Measurements from ENCODE around the gene ZNF18.

The ZNF18 gene, protein sequence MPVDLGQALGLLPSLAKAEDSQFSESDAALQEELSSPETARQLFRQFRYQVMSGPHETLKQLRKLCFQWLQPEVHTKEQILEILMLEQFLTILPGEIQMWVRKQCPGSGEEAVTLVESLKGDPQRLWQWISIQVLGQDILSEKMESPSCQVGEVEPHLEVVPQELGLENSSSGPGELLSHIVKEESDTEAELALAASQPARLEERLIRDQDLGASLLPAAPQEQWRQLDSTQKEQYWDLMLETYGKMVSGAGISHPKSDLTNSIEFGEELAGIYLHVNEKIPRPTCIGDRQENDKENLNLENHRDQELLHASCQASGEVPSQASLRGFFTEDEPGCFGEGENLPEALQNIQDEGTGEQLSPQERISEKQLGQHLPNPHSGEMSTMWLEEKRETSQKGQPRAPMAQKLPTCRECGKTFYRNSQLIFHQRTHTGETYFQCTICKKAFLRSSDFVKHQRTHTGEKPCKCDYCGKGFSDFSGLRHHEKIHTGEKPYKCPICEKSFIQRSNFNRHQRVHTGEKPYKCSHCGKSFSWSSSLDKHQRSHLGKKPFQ

DNA sequence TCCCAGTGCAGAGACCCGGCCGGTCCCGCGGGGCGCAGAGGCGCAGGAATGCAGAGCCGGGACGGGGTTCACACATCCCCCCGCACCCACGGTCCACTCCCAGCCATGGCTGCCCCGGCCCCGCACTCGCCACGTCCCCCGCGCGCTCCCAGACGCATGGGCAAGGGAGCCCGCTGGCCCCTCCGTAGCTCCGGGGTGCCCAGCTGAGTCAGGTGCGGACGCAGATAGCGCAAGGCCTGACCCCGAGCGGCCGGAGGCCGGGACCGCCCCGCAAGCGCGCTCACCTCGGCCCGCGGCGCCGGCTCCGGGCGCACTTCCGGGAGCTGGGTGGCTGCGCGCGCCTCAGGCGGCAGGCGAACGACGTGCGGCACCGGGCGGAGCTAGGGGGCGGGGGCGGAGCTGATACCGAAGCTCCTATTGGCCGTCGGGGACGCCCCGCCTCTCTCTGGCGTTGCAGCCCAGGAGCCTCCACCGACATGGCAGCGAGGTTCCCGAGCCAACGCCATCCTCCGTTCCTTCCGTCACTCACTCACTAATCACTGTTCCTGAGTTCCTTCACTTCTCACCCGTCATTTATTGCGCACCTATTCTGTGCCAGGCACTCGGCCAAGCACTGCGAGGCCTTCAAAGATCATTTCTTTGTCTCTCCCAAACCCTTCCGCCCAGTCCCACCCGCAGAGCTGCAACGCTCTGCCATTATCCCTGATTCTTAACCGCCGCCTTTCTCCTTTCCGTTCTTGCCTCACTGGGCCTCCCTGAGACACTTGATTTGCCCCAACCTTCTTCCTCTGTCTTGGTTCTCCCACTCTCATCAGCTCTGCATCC lies at the start of gene ZNF18:
TSS of gene ZNF18 (minus strand) at position 329 of the 825 bp plus-strand sequence. CDS start 4,646 bp downstream, outside the sequence.
- DNase-seq (ENCODE audit: low read depth): peak; percentile 65

DNA sequence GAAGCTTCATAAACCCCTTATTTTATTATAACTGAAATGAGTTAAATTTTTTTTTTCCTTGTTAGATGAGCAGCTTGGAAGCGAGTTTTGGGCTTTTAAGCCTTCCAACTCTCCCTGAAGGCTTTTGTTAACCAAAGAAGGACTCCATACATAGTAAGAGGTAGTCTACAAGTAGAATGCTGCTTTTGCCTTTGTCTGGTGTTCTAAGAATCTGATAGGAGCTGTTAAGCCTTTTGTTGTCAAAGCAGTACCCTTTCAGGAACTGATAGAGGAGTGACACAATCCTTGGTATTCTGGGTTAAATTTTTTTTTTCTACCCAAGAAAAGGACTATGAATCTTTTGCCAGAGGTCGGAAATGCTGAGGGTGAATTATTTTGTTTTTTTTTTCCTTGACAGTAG lies 49.5 kb upstream of the ZNF18 start:
- DNase-seq (ENCODE audit: low read depth): no peak

DNA sequence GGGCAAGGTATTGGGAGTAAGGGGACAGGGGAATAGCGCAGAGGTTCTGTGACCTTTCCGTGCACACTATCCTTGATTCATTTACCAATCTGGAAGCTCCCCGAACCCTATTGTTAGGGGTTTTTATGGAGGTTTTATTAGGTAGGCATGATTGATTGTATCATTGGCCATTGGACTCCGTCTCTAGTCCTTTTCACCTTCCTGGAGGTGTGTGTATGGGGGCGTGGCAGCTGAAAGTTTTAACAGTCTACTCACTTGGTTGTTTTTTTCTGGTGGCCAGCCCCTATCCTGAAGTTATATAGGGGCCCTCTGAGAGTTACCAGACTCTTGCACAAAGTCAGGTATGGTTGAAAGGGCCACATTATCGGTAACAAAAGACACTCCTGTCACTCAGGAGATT lies 46.4 kb upstream of the ZNF18 start:
- no peak for DNase-seq (ENCODE audit: low read depth)

DNA sequence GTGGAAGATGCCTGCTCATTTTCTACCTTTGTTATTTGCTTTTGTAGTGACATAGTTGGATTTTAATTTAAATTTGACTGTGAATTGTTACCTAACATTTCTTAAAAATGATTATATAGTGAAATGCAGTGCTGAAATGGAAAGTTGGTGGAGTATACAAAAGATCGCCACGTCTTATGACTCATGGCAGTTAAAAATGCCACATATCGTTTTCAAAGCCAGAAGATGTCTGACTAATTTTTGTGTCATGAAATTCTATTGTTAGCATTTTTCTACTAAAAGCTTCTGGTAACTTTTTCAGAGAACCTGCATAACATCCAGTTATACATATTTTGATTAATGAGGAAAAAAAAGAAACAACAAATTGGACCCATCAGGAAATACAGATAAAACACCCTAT lies 44.0 kb upstream of the ZNF18 start:
- peak; percentile 60 for DNase-seq (ENCODE audit: low read depth)

DNA sequence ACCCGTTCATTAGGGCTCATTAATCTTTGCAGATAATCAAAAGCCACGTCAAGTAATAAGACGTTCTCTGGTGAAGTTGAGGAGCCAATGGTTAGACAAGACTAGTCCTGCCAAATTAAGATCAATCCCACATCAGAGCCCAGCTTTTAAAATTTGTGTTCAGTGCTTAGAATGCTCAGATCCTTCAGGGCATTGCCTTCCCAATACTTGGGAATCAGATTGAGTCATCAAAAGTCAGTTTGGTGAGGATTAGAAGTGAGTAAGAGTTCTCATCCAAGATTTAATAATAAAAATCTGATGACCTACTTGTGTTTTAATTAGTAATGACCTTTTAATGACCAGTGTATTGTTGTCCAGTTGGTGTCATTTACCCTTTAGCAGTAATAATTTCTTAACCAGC lies 43.2 kb upstream of the ZNF18 start:
- no peak for DNase-seq (ENCODE audit: low read depth)

DNA sequence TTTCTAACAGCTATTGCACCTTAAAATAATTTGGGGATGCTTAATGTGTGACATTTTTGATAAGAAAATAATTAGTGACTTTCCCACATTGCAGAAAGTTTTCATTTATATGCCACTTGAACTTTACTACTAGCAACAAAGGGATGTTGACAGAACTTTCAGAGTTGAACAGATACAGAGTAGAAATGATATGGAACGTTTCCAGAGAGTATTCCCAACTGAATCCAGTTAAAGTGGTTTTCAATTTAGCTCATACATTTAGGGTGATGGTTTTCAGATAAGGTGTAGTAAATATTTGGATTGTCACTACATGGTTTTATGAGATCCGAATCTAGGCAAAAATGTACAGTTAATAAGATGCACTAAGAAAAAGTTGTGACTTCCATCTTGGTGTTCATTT lies 40.7 kb upstream of the ZNF18 start:
- DNase-seq (ENCODE audit: low read depth): no peak

DNA sequence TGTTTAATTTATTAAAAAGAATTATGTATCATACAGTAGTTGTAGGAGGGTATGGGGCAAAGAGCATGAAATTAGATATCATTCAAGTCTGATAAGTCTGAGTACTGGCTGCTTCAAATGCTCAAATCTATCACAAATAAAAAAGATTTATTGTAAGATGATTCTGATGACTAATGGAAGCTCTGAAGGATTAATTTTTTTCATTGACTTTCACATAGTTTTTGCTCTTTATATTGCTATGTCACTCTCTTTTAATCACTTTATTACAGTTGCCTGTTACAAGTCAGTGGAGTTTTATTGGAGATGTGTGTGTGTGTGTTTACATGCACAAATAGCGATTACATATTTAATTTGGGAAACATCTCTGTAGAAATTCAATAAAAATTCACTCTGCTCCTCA lies 38.4 kb upstream of the ZNF18 start:
- DNase-seq (ENCODE audit: low read depth): no peak

DNA sequence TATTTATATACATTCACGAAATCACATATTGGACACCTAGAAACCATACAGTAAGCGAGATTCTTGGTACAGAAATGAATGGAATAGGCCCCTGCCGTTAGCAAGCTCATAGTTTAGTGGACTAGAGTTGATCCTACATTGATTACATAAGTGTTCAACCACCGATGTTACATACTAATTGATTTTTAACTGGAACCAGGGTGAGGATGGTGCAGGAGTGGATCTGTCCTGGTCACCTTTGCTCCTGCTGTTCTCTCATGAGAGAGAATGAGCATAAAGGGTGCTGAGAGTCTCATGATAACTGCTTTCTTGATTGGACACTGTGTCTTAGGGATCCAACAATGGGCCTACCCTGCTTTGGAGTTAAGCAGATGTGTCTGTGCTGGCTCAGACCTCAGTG lies 37.3 kb upstream of the ZNF18 start:
- DNase-seq (ENCODE audit: low read depth): no peak

DNA sequence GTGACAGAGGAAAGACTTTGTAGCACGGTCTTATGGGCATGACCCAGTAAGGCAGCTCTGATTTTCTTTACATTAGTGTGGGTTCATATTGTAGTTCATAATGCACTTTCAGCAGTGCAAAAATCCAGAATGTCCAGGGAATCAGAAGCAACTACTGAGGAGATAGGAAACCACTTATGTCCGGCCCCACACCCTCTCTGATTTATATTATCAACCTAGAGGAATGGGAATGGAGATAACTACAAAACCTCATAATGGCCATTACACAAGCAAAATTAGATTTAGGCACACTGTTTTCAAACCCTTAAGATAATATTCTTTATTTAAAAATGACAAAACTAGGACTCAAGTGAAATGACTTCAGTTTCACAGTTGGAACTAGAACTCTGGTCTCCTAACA lies 31.3 kb upstream of the ZNF18 start:
- DNase-seq (ENCODE audit: low read depth): no peak

DNA sequence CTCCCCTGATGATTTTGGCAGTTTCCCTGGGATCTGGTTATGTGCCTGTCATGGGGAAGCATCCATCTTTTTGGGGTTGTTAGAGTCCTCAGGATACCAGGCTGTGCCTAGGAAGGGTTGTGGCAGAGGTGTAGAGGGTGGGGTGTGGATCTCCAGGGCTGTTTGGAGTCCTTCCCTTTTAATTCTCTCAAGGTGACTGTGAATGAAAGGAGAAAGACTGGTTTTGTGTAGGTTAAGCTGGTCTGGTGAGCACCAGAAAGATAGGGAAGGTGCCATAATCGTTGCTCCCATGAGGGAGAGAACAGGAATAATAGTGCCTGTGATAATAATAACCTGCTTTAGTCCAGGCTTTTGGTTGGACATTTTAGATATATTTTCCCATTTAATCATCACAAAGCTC lies 30.4 kb upstream of the ZNF18 start:
- DNase-seq (ENCODE audit: low read depth): no peak

DNA sequence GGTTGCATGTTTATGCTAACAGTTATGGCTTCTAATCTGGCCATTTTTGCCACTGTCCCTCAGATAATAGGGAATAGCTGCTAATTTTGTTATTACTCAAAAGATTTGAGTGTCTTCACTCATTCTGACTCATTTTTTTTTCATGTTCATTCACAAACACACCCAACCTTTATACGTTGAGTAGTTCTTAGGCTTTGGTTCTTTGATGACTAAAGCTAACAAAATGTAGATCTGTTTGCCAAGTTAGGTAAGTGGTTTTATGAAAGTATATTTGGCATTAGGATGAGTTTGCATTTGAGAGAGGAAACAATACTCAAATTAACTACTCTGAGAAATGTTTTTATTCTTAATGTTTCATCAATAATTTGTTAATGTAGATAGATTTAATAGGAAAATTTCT lies 27.1 kb upstream of the ZNF18 start:
- DNase-seq (ENCODE audit: low read depth): peak; percentile 66

DNA sequence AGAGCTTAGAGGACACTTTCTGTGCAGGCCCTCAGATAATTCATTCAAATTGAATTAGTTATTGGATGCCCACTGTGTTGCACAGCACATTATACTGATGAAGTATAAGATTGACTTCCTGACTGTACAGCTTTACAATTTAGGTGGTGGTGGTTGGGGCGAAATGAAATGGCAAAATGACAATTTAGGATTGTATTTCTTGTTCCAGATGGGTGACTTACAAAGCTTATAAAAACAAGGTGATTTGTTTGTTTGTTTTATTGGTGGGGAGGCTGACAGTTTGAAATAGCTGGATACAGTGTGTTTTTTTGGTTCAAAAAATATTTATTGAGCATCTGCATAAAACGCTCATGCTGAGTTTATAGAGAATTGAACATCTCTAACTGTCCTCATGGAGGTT lies 25.0 kb upstream of the ZNF18 start:
- no peak for DNase-seq (ENCODE audit: low read depth)

DNA sequence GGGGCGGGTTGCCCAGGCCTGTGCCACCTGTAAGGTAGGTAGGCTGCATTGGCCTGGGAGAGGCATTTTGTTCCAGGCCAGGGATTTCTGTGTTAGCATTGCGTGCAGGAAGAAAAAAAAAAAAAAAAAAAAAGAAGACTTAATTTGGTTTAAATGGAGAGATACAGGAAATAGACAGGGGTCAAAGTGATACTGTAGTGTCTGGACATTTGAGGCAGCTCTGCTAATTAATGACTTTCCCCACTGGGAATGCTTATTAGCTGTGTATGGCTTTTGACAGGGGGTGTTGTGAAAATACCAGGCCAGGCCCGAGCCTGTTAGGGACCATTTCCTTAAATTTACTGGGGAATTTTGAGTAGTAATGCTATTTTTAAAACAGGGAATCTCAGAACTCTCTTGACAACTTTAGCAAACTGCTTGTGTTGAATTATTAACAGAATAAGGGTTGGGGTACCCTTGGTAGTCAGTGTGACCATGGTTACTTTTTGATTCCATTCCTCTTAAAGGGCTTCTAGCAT lies 24.4 kb upstream of the ZNF18 start:
- DNase-seq (ENCODE audit: low read depth): no peak

DNA sequence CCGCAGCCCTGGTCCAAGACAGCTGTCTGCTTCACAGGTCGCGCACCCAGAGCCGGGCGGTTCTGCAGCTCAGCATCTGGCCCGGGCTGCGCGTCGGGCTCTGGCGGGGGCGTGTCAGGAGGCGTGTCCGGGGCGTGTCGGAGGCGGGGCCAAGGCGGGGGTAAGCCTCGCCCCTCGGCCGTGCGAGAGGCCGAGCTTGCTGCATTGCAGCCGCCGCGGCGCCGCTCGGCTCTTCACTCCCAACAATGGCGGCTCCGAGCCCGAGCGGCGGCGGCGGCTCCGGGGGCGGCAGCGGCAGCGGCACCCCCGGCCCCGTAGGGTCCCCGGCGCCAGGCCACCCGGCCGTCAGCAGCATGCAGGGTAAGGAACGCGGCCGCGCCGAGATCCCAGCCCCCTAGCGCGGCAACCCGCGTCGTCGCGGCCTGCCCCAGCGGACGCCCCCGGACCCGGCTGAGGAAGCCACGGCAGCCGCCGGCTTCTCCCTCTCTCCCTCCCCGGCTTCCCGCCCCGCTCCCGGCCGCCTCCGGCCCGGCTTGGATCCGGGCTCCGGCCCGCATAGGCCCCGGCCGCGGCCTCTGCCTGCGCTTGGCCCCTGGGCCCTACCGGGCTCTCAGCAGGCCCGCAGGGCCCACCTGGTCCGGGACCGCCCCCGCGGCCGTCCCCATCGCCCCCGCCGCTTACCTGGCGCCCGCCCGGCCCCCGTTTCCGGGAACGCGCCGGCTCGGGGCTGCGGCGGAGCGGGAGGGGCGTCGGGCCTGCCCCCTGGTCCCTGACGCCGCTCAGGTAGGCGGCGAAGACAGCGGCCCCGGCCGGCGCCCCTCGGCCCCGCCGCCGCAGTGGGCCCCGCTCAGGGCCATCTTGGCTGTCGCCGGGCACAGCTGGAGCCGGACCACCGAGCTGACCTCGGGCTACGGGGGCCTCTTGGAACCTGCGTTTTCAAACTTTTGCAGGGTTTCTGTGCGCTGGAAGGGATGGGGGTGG lies 23.7 kb upstream of the ZNF18 start, which contains the start of gene MAP2K4:
TSS of gene MAP2K4 (plus strand) at position 236 of the 981 bp plus-strand sequence. CDS start at position 246, 10 bp downstream.
- DNase-seq (ENCODE audit: low read depth): peak; percentile 45

DNA sequence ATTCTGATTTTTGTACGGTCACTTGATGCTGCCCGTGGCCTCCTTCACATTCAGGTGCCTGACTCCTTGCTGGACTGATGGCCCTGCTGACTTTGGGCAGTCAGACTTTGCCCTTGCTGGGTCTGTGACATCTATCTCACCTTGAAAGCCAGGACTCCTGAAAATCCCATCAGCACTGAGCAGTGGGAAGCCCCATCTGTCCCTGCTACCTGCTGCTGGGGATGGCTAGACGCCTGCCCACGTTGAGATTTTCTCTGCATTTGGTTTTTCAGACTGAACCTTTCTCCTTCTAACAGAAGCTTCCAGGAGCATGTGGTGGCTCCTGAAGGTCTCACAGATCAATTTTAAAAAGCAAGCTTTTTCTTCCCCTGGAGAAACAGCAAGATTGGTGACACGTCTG lies 10.2 kb upstream of the ZNF18 start:
- DNase-seq (ENCODE audit: low read depth): no peak

DNA sequence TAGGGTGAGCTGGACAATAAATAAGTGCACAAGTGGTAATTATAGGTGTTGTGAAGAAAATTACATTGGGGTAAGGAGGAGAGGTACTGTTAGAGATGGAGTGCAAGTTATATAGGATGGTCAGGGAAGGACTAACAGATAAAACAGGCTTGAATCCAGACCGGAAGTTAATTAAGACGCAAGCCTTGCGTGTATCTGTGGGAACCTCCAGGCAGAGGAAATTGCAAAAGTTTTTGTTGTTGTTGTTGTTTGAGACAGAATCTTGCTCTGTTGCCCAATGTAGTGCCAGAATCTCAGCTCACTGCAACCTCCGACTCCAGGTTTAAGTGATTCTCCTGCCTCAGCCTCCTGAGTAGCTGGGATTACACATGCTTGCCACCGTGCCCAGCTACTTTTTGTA lies 2.4 kb upstream of the ZNF18 start:
- DNase-seq (ENCODE audit: low read depth): no peak

DNA sequence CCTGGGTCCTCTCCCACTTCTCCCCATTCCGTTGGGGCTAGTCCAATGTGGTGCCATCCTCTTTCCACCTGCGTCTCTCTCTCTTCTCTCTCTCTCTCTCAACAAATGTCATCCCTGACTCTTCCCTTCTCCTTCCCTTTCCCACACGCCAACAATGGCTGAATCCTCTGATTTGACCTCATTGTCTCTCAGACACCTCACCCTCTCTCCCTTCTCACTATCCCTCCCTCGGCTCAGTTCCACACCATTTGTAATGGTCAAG lies 628 bp upstream of the ZNF18 start:
- no peak for DNase-seq (ENCODE audit: low read depth)

DNA sequence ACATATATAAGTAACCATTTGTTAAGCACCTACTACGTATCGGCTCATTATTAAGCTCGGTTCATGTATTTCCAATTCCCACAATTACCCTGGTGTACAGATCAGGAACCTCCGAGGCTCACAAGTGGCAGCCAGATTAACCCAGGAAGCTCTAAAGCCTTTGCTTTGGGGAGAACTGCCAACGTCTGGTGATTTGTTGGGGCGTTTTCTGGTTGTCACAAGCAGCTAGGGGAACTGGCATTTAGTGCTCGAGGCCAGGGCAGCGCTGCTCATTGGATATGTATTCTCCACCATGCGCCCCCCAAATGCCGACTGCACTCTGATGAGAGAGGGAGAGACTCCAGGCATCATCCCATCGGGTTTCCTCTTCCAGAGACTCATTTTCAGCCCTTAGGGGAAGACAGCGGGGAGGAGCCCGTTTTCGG lies 541 bp downstream of the ZNF18 start:
- DNase-seq (ENCODE audit: low read depth): peak; percentile 29

DNA sequence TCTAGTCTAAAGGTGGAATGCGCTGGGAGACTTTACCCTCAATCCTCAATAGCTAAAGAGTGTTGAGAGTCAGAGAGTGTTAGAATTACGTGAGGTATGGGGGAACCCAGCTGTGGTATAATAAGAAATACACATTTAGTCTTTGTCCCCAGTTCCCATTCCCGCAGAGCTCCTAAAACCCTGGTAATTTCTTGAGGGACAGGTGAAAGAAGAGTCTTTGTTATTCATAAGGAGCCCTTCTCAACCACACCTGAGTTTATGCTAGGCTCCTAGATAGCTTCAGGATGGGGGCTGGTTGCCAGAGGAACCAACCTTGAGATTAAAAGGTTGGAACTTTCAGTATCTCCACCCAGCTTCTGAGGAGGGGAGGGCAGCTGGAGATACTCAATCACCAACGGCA lies 5.8 kb downstream of the ZNF18 start:
- no peak for DNase-seq (ENCODE audit: low read depth)

DNA sequence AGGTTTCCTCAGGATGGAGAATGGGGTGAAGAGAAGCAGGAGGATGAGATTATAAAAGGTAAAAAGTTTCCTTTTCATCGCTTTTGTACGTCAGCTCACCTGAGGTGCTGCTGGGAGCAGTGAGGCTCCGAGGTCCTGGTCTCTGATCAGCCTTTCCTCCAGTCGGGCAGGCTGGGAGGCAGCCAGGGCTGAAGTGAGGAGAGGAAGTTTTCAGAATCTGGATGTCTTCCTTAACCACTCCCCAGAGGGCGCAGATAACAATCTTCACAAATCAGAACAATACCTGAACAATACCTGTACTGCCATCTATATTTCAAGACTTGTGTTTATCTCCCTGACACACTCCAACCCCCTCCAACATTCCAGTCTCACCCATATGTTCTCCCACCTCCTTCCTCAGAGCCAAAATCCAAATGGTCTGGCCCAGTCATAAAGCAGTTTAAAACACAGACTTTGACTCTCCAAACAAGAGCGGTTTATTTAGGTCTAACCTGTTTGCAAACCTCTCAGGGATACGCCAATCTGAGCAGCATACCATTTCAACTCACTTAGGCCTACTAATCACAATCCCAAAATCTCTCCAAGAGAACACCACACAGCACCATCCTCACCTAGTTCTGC lies 6.8 kb downstream of the ZNF18 start:
- DNase-seq (ENCODE audit: low read depth): no peak

DNA sequence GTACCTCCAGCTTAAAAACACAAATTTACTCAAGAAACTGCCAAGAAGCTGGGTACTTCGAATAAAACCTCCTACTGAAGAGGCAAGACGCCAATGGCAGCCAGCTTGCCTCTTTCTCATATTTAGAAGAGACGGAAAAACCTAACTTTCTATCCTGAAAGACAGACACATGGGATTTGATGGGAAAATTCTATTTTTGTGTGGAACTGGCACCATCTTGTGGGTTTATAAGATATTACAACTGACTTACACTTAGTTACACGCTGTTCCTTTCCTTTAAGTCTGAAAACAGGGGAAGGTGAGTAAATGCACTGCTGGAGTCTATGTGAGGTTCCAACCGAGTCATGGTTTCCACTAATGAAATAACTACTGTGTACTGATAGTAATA lies 10.3 kb downstream of the ZNF18 start:
- peak; percentile 18 for DNase-seq (ENCODE audit: low read depth)

Data from HS-5 (cell line).